SJSA1 (cell line): Measurements from ENCODE around the gene KCNN4. TPM values are rescaled to one million over a fixed set of nuclear protein-coding genes. Genes with fewer than 3 reads are reported as not detected.

Experiments
- DNase-seq, 2 experiments: peaks; one replicate each; pipeline ENCODE4 v3.0.0-alpha.2; 2015 to 2020; ENCODE audit warnings: low spot score in 2 of 2, low read depth in 1 of 2
- H3K27ac ChIP-seq: fragments of 250-450 bp; sonication (Bioruptor Pico); 2 replicates; pipeline ENCODE4 v1.5.1; 2020; ENCODE audit warnings: mild to moderate bottlenecking, moderate library complexity
- H3K27me3 ChIP-seq: fragments of 250-450 bp; sonication (Bioruptor Pico); replicated peaks from 2 replicates; pipeline ENCODE4 v1.5.1; 2020; ENCODE audit warnings: mild to moderate bottlenecking, moderate library complexity
- H3K36me3 ChIP-seq: fragments of 250-450 bp; sonication (Bioruptor Pico); 2 replicates; pipeline ENCODE4 v1.5.1; 2020; ENCODE audit warnings: mild to moderate bottlenecking
- H3K4me1 ChIP-seq: fragments of 250-450 bp; sonication (Bioruptor Pico); replicated peaks from 2 replicates; pipeline ENCODE4 v1.6.1; 2021; ENCODE audit warnings: mild to moderate bottlenecking
- H3K4me3 ChIP-seq: fragments of 250-450 bp; sonication (Bioruptor Pico); 2 replicates; pipeline ENCODE4 v1.5.1; 2020; ENCODE audit warnings: mild to moderate bottlenecking
- H3K9me3 ChIP-seq: fragments of 250-450 bp; sonication (Bioruptor Pico); replicated peaks from 2 replicates; pipeline ENCODE4 v1.5.1; 2020; ENCODE audit warnings: mild to moderate bottlenecking
- total RNA-seq: library from RNA; depleted of rRNA; stranded (reverse); fragments of >200 nt; shearing (Covaris generic); gene quantifications from 2 replicates; pipeline ENCODE4 v1.2.3, GENCODE V29; 2014

Gene KCNN4
- total RNA-seq, 1 experiment from 2014 or later = 5.1 TPM

DNA sequence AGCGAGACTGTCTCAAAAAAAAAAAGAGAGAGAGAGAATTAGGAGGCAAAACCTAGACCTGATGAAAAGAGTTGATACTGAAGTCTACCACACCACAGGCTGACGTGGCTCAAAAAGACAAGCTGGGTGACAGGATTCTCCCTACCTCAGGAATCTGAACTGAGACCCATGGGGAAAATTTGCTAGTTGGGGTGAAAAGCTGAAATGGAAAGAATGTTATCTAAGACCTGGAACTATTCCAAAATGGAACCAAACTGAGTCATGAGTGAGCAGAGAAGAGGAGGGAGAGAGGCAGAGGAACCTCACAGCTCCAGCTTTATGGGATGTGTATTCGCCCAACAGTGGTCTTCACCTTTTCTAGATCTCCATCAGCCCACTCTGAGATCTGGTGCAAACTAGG, 37.7 kb downstream of the KCNN4 start:
- H3K36me3 ChIP-seq = peaks cover 91% of the 10 kb centered on the region
- no peak overlapping the region for H3K4me3 ChIP-seq
- H3K4me1 ChIP-seq = no peaks in the 10 kb centered on the region
- H3K27me3 ChIP-seq = no peaks in the 10 kb centered on the region
- no peak for DNase-seq
- no peaks in the 10 kb centered on the region for H3K9me3 ChIP-seq
- no peak overlapping the region for H3K27ac ChIP-seq

DNA sequence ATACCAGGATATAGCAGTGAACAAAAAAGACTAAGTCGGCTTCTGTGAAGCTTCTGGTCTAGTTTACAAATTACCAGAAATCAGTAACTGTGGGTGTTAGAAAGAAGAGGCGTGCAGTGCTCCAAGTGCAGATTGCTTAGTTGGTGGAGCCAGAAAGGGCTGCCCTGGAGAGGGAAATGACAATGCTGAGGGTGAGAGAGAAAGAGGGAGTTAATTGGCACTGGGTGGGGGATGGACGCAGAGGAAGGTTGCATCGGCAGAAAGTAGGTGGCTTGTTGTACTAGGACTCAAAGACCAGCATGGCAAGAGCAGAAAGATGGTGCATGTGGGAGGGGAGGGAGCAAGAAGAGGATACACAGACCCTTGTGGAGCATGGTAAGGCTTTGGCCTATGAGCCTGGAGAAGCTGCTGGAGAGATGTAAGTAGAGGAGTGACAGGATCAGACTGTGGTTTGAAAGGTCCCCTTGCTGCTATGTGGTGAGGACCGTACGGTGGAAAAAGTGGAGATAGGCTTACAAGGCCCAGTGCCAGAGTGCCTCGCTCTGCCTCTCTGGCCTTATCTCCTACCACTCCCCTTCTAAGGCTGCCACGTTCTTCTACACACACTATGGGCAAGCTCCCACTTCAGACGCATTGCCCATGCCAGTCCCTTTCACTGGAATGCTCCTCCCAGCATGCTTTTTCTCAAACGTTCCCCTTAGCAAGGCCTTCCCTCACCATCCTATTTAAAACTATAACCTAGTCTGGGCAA, 39.5 kb downstream of the KCNN4 start:
- H3K27me3 ChIP-seq = no peaks in the 10 kb centered on the region
- H3K36me3 ChIP-seq = peaks cover 96% of the 10 kb centered on the region
- H3K27ac ChIP-seq = no peak overlapping the region
- H3K4me1 ChIP-seq = no peaks in the 10 kb centered on the region
- no peak for DNase-seq
- no peaks in the 10 kb centered on the region for H3K9me3 ChIP-seq
- H3K4me3 ChIP-seq = no peak overlapping the region

DNA sequence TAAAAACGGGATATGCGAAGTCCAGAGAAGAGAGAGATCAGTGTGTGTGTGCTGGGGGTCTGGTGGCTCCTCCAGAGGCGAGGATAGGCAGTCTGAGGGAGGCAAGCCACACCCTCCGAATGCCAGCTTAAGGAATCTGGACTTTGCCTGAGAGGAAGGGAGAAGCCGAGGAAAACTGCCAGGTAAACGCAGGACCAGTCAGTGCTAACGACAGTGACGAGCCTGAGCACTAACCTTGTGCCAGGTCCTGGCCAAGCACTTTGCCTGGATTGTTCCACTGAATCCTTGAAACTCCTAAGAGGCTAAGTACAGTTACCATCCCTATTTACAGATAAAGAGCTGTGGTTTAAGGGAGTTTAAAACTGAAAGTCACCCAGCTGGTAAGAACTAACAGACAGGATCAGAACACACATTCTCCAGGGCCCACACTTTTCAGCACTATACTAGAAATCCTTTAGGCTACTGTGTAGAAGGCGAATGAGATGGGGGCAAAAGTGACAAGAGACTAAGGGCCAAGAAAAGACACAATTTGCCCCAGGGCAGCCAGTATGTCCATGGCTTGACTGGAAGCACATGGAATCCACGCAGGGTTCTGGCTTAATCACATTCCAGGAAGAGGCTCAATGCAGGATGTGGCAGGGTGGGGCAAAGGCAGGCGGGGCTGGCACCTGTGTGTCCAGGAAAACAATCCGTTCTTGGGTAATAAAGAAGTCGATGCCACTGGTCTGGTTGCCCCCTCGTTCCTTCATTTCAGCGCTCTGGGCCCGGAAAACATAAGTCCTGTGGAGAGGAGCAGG, 41.1 kb downstream of the KCNN4 start:
- no peak for DNase-seq
- Histone ChIP-seq H3K4me1 (no peaks in the 10 kb centered on the region), H3K27me3 (no peaks in the 10 kb centered on the region), H3K27ac (no peak overlapping the region), H3K4me3 (no peak overlapping the region), H3K36me3 (peaks cover 92% of the 10 kb centered on the region), H3K9me3 (no peaks in the 10 kb centered on the region)

DNA sequence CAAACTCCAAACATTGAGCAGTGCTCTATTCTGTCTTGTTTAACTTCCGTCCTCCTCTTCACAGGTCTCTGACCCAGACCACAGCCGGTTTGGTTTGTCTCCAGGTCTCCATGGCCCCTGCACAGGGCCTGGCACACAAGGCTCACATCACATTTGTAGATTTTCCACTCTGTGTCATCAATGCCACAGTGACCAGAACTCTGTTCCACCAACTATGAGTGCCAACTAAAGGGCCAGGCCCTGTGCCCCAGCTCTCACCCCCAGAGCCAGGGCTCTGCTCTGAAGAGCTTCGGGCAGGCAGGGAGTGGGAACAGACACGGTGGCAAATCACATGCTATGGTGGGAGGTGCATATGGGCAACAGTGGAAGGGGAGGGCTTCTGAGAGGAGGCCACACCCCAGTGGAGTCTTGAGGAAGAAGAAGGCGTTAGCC, 42.0 kb downstream of the KCNN4 start:
- Histone ChIP-seq H3K36me3 (peaks cover 92% of the 10 kb centered on the region), H3K4me3 (no peak overlapping the region), H3K27me3 (no peaks in the 10 kb centered on the region), H3K9me3 (no peaks in the 10 kb centered on the region), H3K4me1 (no peaks in the 10 kb centered on the region), H3K27ac (no peak overlapping the region)
- no peak for DNase-seq

DNA sequence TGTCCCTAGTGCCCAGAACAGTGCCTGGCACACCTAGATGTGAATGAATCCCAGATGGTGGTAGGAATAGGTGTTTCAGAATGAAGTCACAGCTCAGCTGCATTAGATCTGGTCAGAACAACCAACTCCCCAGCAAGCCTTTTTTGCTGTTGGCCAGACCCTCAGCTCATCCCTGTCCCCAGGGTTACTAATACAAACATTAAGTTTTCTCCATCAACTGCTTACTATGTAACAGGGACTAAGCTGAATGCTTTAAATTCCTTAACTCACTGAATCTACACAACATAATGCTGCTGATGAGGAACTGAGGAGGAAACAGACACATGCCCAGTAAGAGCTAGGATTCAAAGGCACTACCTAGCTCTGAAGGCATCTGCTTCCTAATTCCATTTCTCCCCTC, 44.8 kb downstream of the KCNN4 start:
- no peaks in the 10 kb centered on the region for H3K27me3 ChIP-seq
- no peak for DNase-seq
- no peaks in the 10 kb centered on the region for H3K4me1 ChIP-seq
- H3K9me3 ChIP-seq = no peaks in the 10 kb centered on the region
- H3K4me3 ChIP-seq = no peak overlapping the region
- H3K36me3 ChIP-seq = peaks cover 92% of the 10 kb centered on the region
- no peak overlapping the region for H3K27ac ChIP-seq

DNA sequence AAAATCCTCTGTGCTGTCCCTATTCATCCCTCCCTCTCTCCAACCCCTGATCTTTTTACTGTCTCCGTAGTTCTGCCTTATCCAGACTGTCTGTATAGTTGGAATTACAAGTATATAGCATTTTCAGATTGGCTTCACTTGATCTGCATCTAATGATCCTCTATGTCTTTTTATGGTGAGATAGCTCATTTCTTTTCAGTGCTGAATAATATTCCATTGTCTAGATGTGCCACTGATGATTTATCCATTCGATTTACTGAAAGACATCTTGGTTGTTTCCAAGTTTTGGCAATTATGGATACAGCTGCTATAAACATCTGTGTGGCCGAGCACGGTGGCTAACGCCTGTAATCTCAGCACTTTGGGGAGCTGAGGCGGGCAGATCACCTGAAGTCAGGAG, 45.8 kb downstream of the KCNN4 start:
- Histone ChIP-seq H3K4me3 (no peak overlapping the region), H3K4me1 (no peaks in the 10 kb centered on the region), H3K27me3 (no peaks in the 10 kb centered on the region), H3K36me3 (peaks cover 89% of the 10 kb centered on the region), H3K27ac (no peak overlapping the region), H3K9me3 (no peaks in the 10 kb centered on the region)
- no peak for DNase-seq

DNA sequence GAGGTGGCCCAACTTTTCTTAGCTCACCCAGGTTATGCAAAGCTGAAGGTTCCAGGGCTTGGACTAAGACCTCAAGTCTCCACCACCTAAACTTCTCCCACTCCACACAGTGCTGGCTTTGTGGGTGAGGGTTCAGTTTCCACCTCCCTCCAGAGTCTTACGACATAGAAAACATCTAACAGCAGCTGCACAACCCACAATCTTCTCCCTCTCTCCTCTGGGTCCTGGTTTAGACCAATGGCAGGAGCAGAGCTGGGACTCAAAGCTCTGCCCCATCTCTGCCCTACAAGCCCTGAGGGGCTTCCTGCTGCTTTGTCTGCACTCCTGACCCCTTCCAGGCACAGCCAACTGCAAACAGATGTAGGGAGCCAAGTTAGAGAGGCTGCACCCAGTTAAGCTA, 48.9 kb downstream of the KCNN4 start:
- no peak for DNase-seq
- no peaks in the 10 kb centered on the region for H3K9me3 ChIP-seq

DNA sequence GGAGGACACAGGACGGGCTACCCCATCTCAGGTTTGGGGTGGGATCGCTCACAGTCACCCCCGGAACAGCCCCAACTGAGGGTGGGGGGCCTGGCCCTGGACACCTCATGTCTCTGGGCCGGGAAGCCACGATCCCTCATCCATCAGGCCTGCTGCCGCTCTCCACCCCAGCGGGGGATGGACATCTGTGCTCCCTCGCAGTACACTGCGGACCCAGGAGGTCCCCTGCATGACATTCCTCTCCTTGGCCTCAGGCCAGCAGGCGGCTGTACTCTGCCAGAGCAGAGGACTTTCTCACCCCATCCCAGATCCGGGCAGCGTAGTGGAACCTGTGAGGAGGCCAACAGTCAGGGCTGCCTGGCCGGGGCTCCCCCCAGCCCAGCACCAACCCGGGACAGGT, 49.4 kb downstream of the KCNN4 start:
- H3K27ac ChIP-seq = no peak overlapping the region

More for the DNA sequence above, 48.9 kb downstream of the KCNN4 start:
- no peaks in the 10 kb centered on the region for H3K27me3 ChIP-seq
- no peaks in the 10 kb centered on the region for H3K4me1 ChIP-seq
- no peak overlapping the region for H3K27ac ChIP-seq
- H3K4me3 ChIP-seq = no peak overlapping the region
- H3K36me3 ChIP-seq = peaks cover 80% of the 10 kb centered on the region

DNA sequence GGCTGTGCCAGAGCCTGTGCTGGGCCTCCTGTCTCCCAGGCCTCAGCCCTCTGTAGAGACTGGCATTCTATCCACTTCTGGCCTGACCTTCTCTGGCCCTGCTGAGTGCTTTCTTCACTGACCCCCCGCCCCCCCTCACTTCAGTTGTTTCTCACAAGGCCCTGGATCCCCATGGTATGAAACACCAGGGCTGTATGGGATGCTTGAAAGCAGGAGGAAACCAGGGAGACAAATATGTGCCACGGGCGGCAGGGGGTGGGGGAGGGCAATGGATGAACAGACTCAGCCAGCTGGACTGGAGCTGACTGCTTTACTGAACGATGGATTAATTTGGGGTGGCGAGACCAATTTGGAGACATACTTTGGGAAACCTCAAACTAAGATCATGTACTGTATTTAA, 50.9 kb downstream of the KCNN4 start:
- H3K4me3 ChIP-seq = no peak overlapping the region
- peaks cover 65% of the 10 kb centered on the region for H3K36me3 ChIP-seq
- H3K27me3 ChIP-seq = no peaks in the 10 kb centered on the region
- H3K9me3 ChIP-seq = no peaks in the 10 kb centered on the region
- no peak overlapping the region for H3K27ac ChIP-seq
- no peaks in the 10 kb centered on the region for H3K4me1 ChIP-seq
- no peak for DNase-seq

More for the DNA sequence above, 49.4 kb downstream of the KCNN4 start:
- H3K4me3 ChIP-seq = no peak overlapping the region
- H3K27me3 ChIP-seq = no peaks in the 10 kb centered on the region
- no peak for DNase-seq
- H3K4me1 ChIP-seq = no peaks in the 10 kb centered on the region
- peaks cover 75% of the 10 kb centered on the region for H3K36me3 ChIP-seq
- no peaks in the 10 kb centered on the region for H3K9me3 ChIP-seq

DNA sequence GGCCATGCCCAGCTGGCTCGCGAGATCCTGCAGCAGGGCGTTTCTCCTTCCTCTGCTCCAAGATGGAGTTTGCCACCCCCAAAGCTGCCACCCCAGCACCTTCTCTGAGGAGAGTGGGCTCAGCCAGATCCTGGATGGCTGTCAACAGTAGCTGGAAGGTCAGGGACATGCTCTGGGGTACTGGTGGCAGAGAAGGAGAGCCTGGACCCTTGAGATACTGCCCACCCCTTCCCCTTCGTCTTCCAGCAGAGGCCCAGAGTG, 53.2 kb downstream of the KCNN4 start:
- H3K4me1 ChIP-seq = no peaks in the 10 kb centered on the region
- no peak for DNase-seq
- H3K4me3 ChIP-seq = no peak overlapping the region
- no peaks in the 10 kb centered on the region for H3K27me3 ChIP-seq
- H3K9me3 ChIP-seq = no peaks in the 10 kb centered on the region
- peaks cover 41% of the 10 kb centered on the region for H3K36me3 ChIP-seq
- no peak overlapping the region for H3K27ac ChIP-seq

DNA sequence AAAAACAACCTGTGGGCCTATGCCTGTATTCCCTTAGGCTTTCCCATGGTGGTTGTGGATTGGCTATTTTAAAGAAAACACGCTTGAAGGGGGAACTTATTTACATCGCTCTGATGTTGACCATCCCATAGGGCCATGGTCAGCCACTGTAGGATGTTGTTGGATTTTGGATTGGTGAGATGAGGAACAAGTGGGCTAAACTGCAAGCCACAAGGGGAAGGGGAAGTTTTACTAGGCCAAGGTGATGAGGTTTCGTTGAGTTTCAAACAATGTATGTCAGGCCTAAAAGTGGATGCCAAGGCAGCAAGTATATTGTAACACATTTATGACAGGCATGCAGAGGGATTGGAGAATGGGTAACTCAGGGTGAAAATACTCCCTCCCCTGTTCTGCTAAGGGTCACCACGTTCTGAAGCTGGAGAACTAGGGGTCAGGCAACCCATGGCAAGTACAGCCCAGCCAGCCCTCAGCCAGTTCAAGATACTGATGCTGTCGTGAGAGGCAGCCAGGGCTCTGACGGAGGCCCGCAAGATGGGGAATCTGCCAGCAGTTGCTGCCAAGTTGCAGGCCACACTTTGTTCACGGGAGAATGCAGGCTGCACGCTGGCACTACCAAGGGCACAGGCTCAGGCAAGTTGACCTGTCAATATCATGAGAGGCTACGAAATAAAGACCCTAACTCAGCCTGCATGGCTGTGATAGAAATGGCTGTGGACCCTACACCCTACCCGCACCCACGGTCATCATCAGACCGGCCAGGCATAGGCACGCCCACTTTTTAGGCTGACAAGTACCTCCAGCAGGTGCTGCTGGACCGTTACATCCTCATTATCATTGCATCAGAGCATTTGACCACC, 53.8 kb downstream of the KCNN4 start:
- Histone ChIP-seq H3K27me3 (no peaks in the 10 kb centered on the region), H3K27ac (no peak overlapping the region)
- no peak for DNase-seq

DNA sequence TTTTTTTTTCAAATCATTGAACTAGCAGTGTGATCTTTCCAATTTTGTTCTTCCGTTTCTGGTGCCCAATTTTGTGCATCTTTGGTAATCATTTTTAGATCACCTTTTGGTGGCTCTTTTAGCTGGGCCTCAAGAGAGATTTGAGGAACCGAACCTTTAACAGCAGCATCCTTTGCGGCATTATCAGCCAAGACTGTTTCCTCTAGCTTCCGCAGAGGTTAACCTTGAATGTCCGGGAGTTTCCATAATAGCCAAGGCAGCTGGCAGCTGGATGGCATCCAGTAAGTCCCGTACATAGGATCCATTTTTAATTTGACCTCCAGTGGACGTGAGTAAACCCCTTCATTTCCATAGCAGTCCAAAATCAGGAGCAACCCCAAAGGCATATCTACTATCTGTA, 55.3 kb downstream of the KCNN4 start:
- Histone ChIP-seq H3K36me3 (peaks cover 21% of the 10 kb centered on the region), H3K27me3 (no peaks in the 10 kb centered on the region), H3K4me3 (no peak overlapping the region), H3K27ac (no peak overlapping the region), H3K9me3 (no peaks in the 10 kb centered on the region), H3K4me1 (no peaks in the 10 kb centered on the region)
- no peak for DNase-seq

More for the DNA sequence above, 53.8 kb downstream of the KCNN4 start:
- peaks cover 35% of the 10 kb centered on the region for H3K36me3 ChIP-seq
- H3K4me3 ChIP-seq = no peak overlapping the region
- no peaks in the 10 kb centered on the region for H3K9me3 ChIP-seq
- H3K4me1 ChIP-seq = no peaks in the 10 kb centered on the region

DNA sequence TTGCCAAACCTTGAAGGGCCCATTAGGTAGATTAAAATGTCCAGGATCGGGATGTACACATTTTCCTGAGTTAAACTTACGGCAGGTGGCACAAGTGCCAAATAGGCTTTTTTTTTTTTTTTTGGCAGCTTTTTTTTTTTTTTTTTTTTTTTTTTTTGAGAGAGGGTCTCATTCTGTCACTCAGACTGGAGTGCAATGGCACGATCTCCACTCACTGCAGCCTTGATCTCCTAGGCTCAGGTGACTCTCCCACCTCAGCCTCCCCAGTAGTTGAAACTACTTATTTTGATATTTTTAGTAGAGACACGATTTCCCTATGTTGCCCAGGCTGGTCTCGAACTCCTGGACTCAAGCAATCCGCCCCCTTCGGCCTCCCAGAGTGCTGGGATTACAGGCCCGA, 55.9 kb downstream of the KCNN4 start:
- Histone ChIP-seq H3K9me3 (no peaks in the 10 kb centered on the region), H3K4me3 (no peak overlapping the region), H3K36me3 (peaks cover 17% of the 10 kb centered on the region), H3K4me1 (no peaks in the 10 kb centered on the region), H3K27ac (no peak overlapping the region), H3K27me3 (no peaks in the 10 kb centered on the region)
- no peak for DNase-seq

DNA sequence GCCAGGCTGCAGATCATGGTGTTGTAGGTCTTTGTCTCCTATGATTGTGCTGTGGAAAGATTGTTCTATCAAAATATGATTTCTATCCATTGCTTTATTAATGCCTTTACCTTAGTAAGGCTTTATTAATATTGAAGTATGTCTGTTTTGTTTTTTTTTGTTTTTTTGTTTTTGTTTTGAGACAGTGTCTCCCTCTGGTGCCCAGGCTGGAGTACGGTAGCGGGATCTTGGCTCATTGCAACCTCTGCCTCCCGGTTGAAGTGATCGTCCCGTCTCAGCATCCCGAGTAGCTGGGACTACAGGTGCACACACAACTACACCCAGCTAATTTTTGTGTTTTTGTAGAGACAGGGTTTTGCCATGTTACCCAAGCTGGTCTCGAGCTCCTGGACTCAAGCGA, 57.2 kb downstream of the KCNN4 start:
- Histone ChIP-seq H3K27ac (no peak overlapping the region), H3K27me3 (no peaks in the 10 kb centered on the region), H3K4me1 (no peaks in the 10 kb centered on the region), H3K4me3 (no peak overlapping the region), H3K36me3 (peaks cover 4% of the 10 kb centered on the region), H3K9me3 (no peaks in the 10 kb centered on the region)
- no peak for DNase-seq
